NCI-H146 (cell line): Measurements from ENCODE around the gene MOV10L1.
"Not testable (repeated sequence)": the region's sequence is repeated elsewhere in the genome, so short reads cannot be mapped to it uniquely, and the experiment has no call there.

Experiments
- DNase-seq: peaks from one replicate; lab custom pipeline; 2025; lab: John Stamatoyannopoulos, UW

The MOV10L1 gene

GRCh38 chr22:50157709-50158375 is 68.0 kb downstream of the MOV10L1 start:
- DNase-seq, result no peak

- no peak for DNase-seq
Measured at GRCh38 chr22:50160947-50161346, 71.1 kb downstream of the MOV10L1 start.

- no peak for DNase-seq
Measured at GRCh38 chr22:50161508-50162390, 71.9 kb downstream of the MOV10L1 start.

GRCh38 chr22:50162391-50162956 is 72.7 kb downstream of the MOV10L1 start:
- DNase-seq, result no peak

- DNase-seq, result no peak
Measured at GRCh38 chr22:50165436-50166123, 75.8 kb downstream of the MOV10L1 start.

- no peak for DNase-seq
Measured at GRCh38 chr22:50167689-50168489, 78.1 kb downstream of the MOV10L1 start.

DNA sequence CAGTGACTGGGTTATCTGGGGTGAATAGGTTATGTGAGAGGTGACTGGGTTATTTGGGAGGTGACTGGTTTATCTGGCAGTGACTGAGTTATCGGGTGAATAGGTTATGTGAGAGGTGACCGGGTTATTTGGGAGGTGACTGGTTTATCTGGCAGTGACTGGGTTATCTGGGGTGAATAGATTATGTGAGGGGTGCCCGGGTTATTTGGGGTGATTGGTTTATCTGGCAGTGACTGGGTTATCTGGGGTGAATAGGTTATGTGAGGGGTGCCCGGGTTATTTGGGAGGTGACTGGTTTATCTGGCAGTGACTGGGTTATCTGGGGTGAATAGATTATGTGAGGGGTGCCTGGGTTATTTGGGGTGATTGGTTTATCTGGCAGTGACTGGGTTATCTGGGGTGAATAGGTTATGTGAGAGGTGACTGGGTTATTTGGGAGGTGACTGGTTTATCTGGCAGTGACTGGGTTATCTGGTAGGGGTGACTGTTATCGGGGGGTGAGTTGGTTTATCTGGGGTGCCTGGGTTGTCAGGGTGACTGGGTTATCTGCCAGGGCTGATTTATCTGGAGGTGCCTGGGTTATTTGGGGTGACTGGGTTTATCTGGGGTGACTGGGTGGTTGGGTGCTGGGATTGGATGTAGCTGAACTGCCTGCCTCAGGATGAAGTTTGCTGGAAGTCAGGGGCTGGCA is 78.8 kb downstream of the MOV10L1 start:
- not testable (repeated sequence) for DNase-seq

DNA sequence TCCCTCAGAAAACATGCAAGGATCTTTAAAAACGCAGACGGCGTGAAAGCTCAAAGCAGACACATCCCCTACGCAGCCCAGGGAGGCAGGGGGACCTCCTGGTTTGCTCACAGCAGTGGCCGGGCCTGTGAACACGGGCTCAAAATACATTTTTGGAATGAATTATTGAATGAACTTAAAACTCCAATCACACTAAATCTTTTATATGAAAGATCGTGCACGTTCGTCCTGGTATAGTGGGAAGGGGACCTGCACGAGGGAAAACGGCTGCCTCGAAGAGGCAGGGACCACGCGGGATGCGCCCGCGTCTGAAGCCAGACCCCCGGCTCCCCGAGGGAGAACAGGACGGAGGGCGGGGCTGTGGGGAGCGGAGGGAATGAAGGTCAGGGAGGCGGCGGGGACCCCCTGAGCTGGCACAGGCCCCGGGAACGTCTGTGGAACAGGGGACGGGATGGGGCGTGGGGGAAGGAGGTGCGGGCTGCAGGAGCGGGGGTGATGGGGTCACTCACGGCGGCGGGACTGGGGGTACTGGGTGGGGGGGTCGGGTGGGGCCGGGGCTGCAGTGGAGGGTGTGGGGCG is 79.5 kb downstream of the MOV10L1 start:
- DNase-seq, result no peak

DNA sequence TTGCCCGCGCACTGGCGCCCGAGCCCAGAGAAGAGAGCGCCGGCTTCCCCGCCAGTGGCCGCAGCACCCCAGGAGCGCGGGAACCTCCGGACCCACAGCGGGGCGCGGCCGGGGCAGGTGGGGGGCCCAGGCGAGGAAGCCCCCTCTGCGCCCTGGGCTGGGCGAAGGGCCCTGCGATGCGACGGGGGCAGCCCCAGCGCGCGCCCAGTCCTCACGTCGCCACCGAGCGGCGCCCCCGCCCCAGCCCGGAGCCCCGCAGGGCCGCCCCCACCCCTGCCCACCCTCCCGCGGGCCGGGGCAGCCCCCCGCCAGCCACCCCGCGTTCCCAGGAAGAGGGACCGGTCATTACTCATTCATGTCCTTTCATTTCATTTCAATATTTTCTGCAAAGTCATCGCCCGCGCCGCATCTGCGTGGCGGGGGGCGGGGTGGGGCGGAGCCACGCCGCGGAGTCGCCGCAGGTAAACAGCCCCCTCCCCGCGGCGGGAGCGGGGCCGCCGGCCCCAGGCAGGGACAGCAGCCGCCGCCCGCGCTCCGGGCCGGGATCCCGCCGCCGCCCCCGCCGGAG is 80.1 kb downstream of the MOV10L1 start:
- peak; percentile 49 for DNase-seq

DNA sequence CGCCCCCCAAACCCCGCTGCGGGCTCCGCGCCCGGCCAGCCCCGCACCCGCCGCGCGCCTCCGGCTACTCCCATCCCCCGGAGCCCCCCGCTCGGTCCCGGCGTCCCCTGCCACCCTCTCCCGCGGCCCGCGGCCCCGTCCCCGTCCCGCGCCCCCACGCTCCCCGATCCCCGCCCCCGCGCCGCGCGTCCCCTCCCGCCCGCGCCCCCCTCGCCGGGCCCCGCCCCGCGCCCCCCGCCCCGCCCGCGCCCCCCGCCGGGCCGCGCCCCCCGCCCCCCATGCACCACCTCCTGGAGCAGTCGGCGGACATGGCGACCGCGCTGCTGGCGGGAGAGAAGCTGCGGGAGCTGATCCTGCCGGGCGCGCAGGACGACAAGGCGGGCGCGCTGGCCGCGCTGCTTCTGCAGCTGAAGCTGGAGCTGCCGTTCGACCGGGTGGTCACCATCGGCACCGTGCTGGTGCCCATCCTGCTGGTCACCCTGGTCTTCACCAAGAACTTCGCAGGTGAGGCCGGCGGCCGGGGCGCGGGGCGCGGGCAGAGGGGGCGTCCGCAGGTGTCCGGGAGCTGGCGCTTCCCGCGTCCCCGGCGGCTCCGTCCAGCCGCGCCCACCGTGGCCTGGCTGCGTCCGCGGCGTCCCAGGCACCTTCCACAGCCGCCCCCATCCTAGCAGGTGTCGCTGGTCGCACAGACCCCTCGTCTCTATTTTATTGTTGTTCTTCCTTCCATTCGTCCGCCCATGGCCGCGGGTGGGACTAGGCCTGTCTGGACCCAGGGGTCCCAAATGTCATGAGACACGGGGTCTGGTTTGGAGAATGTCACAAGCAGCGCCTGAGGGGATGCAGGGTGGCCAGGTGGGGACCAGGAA is 80.9 kb downstream of the MOV10L1 start, which contains the start of gene PANX2:
Gene PANX2 (plus strand): TSS at position 279 of the 866 bp plus-strand sequence. CDS start 0 bp downstream, at position 279.
- DNase-seq, result peak; percentile 54

DNA sequence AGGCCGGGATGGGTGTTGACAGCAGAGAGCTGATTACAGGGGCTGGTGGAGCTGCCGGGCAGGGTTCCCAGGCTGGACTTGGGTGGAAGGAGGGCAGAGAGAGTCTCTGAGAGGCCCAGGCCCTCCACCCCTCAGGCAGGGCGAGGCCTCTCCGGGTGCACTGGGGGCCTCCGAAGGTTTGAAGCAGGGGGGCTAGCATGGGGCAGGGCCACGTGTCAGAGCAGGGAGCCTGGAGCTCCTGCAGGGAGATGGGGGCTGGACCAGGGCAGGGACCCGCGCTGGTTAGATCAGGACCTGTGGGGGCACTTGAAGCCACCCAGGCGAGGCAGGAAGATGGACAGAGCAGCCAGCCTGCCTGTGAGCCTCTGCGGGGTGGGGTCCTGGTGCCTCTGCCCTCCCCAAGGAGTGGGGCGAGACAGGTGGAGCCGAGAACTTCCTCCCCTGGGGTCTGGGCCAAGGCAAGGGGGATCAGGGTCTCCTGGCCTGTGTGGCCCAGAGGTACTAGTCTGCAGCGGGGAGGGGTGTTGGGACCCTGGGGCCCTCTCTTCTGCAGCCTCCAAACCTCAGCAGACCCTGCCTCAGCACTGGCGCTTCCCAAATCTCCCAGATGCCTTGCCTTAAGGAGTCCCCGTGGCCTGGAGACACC is 81.6 kb downstream of the MOV10L1 start:
- DNase-seq, result no peak

DNA sequence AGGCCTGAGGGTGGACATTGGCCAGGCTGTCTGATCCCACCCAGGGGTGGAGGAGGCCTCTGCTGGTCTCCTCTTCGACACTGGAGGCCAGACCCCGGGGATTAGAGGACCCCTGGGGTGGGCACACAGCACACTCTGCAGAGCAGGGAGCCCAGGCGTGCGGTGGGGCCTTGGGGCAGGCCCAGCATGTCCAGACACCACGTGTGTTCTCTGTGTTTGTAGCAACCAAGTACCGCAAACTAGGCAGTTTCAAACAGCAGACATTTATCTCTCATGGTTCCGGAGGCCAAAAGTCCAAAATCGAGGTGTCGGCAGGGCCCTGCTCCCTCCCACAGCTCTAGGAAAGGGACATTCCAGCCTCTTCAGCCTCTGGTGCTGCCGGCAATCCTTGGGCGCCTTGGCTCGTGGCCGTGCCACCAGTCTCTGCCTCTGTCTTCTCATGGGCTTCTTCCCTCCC is 82.2 kb downstream of the MOV10L1 start:
- no peak for DNase-seq

- DNase-seq, result no peak
Measured at GRCh38 chr22:50173311-50173982, 83.6 kb downstream of the MOV10L1 start.

DNA sequence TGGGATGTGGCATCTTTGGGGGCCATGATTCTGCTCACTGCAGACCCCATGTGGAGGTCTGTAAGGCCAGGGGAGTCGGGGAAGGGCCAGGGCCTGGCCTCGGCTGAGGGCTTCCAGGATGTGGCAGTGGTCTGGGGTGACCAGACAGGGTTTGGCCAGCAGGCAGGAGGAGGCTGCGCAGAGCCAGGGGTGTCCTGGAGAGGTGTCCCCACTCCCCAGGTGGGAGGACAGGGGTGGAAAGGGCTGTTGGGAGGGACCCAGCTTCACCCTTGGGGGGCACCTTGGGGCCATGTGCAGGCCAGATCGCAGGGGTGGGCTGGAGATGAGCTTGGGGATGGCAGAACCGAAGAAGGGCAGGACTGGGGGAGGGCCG is 84.2 kb downstream of the MOV10L1 start:
- no peak for DNase-seq

DNA sequence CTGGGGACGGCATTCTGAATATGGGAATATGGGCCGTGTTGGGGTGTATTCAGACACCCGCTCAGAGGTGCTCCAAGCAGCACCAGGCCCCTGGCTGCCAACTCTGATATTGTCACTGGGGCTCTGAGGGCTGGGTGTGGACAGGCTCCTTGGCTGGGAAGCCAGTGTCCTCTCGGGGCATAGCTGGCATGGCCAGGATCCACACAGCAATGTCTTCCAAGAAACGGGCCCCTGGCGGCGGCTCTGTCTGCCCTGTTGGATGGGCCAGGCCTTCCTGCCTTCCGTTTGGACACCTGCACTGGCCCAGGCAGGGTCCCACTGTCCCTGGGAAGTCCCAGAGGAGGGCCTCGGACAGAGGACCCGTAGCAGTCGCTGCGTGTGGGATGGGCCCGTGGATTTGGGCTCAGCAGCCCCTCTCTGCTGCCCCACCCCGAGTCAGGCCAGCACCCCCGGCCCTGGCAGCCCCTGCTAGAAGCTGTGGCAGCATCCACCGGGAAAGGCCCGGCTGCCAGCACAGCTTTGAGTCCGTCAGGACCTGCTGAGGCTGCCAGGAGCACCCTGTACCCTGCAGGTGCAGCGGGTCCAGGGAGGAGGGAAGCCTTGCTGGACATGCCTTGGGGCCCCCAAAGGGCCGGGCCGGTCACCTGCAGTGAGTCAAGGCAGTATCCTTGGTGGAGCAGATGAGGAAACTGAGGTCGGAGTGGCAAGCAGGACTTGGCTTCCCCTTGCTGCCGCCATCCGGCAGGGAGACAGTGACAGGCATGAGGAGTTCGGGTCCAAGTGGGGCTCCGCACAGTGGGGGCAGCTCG is 84.8 kb downstream of the MOV10L1 start:
- DNase-seq, result no peak

- DNase-seq, result no peak
Measured at GRCh38 chr22:50175191-50175461, 85.3 kb downstream of the MOV10L1 start.
